H1 (cell line): ENCODE measurements around the gene MYO7B. TPM values are rescaled to one million over a fixed set of nuclear protein-coding genes. Genes with fewer than 3 reads are reported as not detected.

Source experiments
- ASH2L ChIP-seq: fragments of 200-600, 300-600 bp; sonication (generic); IDR thresholded peaks from one replicate; pipeline ENCODE4 v1.7.1; 2017; ENCODE audit warnings: low read length
- CBX5 ChIP-seq: fragments of 300-800, 300-1000 bp; sonication (generic); IDR thresholded peaks from 2 replicates; pipeline ENCODE4 v1.7.1; 2016; ENCODE audit warnings: antibody characterized with exemption, low read length, low read depth
- RAD21 ChIP-seq, 2 experiments: IDR thresholded peaks in 1 of 2; conservative IDR thresholded peaks in 1 of 2; 2 replicates each; pipeline ENCODE4 v1.6.1; 2011; ENCODE audit warnings: low read depth in 2 of 2, low read length in 2 of 2, improper control_type of control experiment in 1 of 2, inconsistent platforms in 1 of 2, mild to moderate bottlenecking in 1 of 2, moderate library complexity in 1 of 2
- TAF7 ChIP-seq: optimal IDR thresholded peaks from 2 replicates; pipeline ENCODE3; 2011; ENCODE audit warnings: low read depth, mild to moderate bottlenecking, inconsistent platforms, low read length, moderate library complexity, borderline replicate concordance
- polyA plus RNA-seq, 7 experiments: library from polyadenylated mRNA; depleted of rRNA in 3 of 7; stranded (reverse) in 5 of 7; unstranded in 2 of 7; fragments of >200 nt in 5 of 7; fragments of 200-250 nt in 2 of 7; gene quantifications; 1 replicate in 5 of 7; 2 replicates in 1 of 7; 4 replicates in 1 of 7; pipeline versions ENCODE4 v1.2.1 to v1.2.3, GENCODE V29; 2011 to 2013; ENCODE audit warnings: missing spikeins in 2 of 7, mixed read lengths in 2 of 7
- total RNA-seq: library from RNA; stranded (reverse); fragmentation: NEBNext Ultra II Directional; extraction: Animal tissue kit (Norgen Biotek cat#: 25700); gene quantifications from 2 replicates; pipeline ENCODE4 v1.2.1, GENCODE V29; 2021

The MYO7B gene
- total and polyA plus RNA-seq, 2 of the 8 experiments (the other 6 are each of a cell fraction or from before 2014, with no cell fraction given), result not detected

DNA sequence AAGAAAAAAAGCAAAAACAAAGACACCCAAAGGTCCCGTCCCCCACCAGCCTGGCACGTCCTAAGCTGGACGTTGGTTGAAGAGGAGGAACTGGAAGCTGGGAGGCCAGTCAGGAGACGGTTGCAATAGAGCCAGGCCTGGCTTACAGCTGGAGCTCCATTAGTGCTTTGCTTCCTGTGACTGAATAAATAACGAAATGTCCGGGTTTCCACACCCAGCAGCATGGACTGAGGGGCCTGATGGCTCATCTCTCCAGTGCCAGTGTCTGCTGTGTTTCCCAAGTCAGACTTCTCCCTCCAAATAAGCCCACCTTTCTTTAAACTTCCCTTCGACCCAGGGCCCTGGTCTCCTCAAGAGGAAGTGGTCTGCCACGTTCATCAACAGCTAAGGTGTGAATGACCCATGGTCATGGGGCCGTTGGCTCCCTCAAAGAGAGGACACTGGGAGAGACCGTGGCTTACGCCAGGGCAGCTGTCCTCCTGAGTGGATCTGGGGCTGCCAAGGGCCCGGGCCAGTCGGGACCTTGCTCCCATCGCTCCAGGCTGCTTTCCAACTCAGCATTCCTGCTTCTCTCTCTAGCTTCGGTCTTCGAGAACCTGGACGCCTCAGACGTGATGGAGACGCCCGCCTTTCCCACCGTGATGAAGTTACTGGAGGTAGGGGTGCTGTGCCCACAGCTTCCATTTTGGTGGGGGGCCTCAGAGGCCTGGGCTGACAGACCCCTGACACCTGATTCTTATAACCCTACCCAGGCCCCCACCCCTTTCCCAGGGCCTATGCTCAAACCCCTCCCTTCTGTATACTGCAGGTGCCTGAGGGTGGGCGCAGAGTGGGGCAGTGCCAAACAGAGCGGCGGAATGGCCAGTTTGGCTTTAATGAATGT lies 44.9 kb downstream of the MYO7B start (continued):
- no peak for TF ChIP-seq TAF7
- TF ChIP-seq CBX5, result no peak
- TF ChIP-seq ASH2L, result no peak
- TF ChIP-seq RAD21 (IDR thresholded peaks at IDR 0.05 in 1 of 2, conservative IDR thresholded peaks at IDR 0.05 in 1 of 2; ENCODE audit: low read depth in 2 of 2, low read length in 2 of 2), result no peak
